Heart right ventricle (tissue), 16 donors: ENCODE data around the gene IPO9. TPM values are rescaled to one million over a fixed set of nuclear protein-coding genes. Genes with fewer than 3 reads are reported as not detected.

Experiments
- ATAC-seq, 8 donors: fragments of 200-7000 bp; cut with Tn5 transposase; one replicate each; pipeline ENCODE4 v1.9.1; 2020; ENCODE audit warnings: mild to moderate bottlenecking in 8 of 8, moderate library complexity in 8 of 8, moderate number of reproducible peaks in 1 of 8
- DNase-seq, 2 donors: peaks; one replicate each; pipeline ENCODE4 v3.0.0-alpha.2; 2020
- H3K27ac ChIP-seq, 10 donors: fragments of 200-600 bp; sonication (generic) in 2 of 10; one replicate each; pipeline versions ENCODE4 v1.5.0 to v1.8.0; 2020 to 2022; ENCODE audit warnings: mild to moderate bottlenecking in 3 of 10
- H3K27me3 ChIP-seq, 7 donors: fragments of 200-600 bp; one replicate each; pipeline ENCODE4 v1.8.0; 2021 to 2022; ENCODE audit warnings: mild to moderate bottlenecking in 2 of 7
- H3K36me3 ChIP-seq, 9 donors: fragments of 200-600 bp; sonication (generic) in 1 of 9; one replicate each; pipeline versions ENCODE4 v1.5.0 to v1.8.0; 2020 to 2022; ENCODE audit warnings: mild to moderate bottlenecking in 2 of 9
- H3K4me1 ChIP-seq, 9 donors: fragments of 200-600 bp; sonication (generic) in 1 of 9; one replicate each; pipeline versions ENCODE4 v1.5.0 to v1.8.0; 2020 to 2022; ENCODE audit warnings: mild to moderate bottlenecking in 4 of 9
- H3K4me3 ChIP-seq, 10 donors: fragments of 200-600 bp; sonication (generic) in 2 of 10; one replicate each; pipeline versions ENCODE4 v1.5.0 to v1.8.0; 2020 to 2022; ENCODE audit warnings: mild to moderate bottlenecking in 7 of 10, moderate library complexity in 2 of 10
- H3K9me3 ChIP-seq, 11 donors: fragments of 200-600 bp in 10 of 11; sonication (generic) in 2 of 11; one replicate each; pipeline versions ENCODE4 v1.5.0 to v1.8.0; 2013 to 2022; ENCODE audit warnings: mild to moderate bottlenecking in 2 of 11, control low read depth in 1 of 11, moderate library complexity in 1 of 11
- CTCF ChIP-seq, 9 donors: fragments of 200-600 bp; sonication (generic) in 2 of 9; IDR thresholded peaks; one replicate each; pipeline versions ENCODE4 v1.5.0 to v1.8.0; 2021 to 2022; ENCODE audit warnings: antibody characterized with exemption in 9 of 9, mild to moderate bottlenecking in 5 of 9, moderate library complexity in 1 of 9
- WGBS, 2 donors: extraction: QIAGEN DNeasy Blood & Tissue Kit; methylation state at CpG; one replicate each; pipeline ENCODE4 v1.1.7; 2013; ENCODE audit warnings: inconsistent platforms in 1 of 2; 5-methylcytosine and 5-hydroxymethylcytosine counted together
- intact Hi-C, 10 donors: fragments of 100-400 bp; cut with DNase I; formaldehyde crosslinking; loops; one replicate each; pipeline versions ENCODE4 v1.11.1 to v1.14.2; 2022
- polyA plus RNA-seq, 2 donors: library from polyadenylated mRNA; stranded (reverse); fragments of 200-250 nt; gene quantifications; one replicate each; pipeline ENCODE4 v1.2.3, GENCODE V29; 2013
- total RNA-seq, 10 donors: library from RNA; stranded (reverse); fragmentation: NEBNext Ultra II Directional in 3 of 10; extraction: Animal tissue kit (Norgen Biotek cat#: 25700) in 3 of 10; gene quantifications; one replicate each; pipeline versions ENCODE4 v1.2.1 to v1.2.4, GENCODE V29; 2021 to 2023
- donor health status: Arrhythmogenic right ventricular cardiomyopathy.
- donor health status: ischemic (EF 13 %, LVEDD 7.1; RV severe dilation, severe dysfunction).
- donor health status: healthy with polysubstance abuse.
- donor health status: DM: no; HTN: yes; CAD: no.
- donor health status: DM: no; HTN: no; CAD: no.
- donor health status: ischemic (EF 25% LVEDD 6.9; RV normal size, moderate dysfunction).
- donor health status: ischemic (EF 25% LVEDD 5.7; RV mildly dilated, moderate dysfunction).
- donor health status: healthy.
- donor health status: DM: yes; HTN: yes; CAD: no.
- donor health status: Ischemic cardiomyopathy.
- donor health status: ischemic (EF 35%, LVEDD 5.7; RV mildly dilated, moderate dysfunction).
- donor health status: nonischemic (EF 11% LVEDD 7.7; RV severe dilation, severe dysfunction).
- donor health status: DM: yes; HTN: yes; CAD: no.
- donor health status: PGD.
- donor health status: ischemic (EF 29% LVEDD 5.4; RV normal size, mild dysfunction).
- donor health status: nonischemic (EF 23%, LVEDD 6.1; RV moderate dilation, normal function).

Gene IPO9
- total and polyA plus RNA-seq, 12 donors = 12.0 to 31.4 (median 26.5) TPM

GRCh38 chr1:201840055-201840454 lies 11.1 kb downstream of the IPO9 start:
- peaks cover 0 to 11% (median 6%) of the 10 kb centered on the region in 9 donors for H3K4me1 ChIP-seq
- H3K27ac ChIP-seq = no peak overlapping the region
- WGBS, 2 donors = 95 to 98% methylated on average over 4 of the region's 4 CpGs
- ATAC-seq = no peak
- peaks cover 0 to 45% (median 0%) of the 10 kb centered on the region in 9 donors for H3K36me3 ChIP-seq
- intact Hi-C loops = no loop called here
- H3K4me3 ChIP-seq = no peak overlapping the region
- no peak for DNase-seq
- no peaks in the 10 kb centered on the region for H3K9me3 ChIP-seq
- H3K27me3 ChIP-seq = no peaks in the 10 kb centered on the region
- TF ChIP-seq CTCF (IDR thresholded peaks at IDR 0.05) = no peak

- Histone ChIP-seq H3K27ac (no peak overlapping the region), H3K4me3 (no peak overlapping the region), H3K27me3 (no peaks in the 10 kb centered on the region), H3K4me1 (peaks cover 0 to 14% (median 7%) of the 10 kb centered on the region in 9 donors), H3K36me3 (peaks cover 0 to 41% (median 0%) of the 10 kb centered on the region in 9 donors), H3K9me3 (no peaks in the 10 kb centered on the region)
- 94 to 99% methylated on average over 1 of the region's 1 CpG for WGBS, 2 donors
- intact Hi-C loops = no loop called here
- DNase-seq = no peak
- TF ChIP-seq CTCF (IDR thresholded peaks at IDR 0.05) = no peak
- no peak for ATAC-seq
Measured at GRCh38 chr1:201840490-201840889, 11.5 kb downstream of the IPO9 start.

GRCh38 chr1:201841265-201841912 lies 12.4 kb downstream of the IPO9 start:
- intact Hi-C loops = no loop called here
- DNase-seq (no peak), ATAC-seq (no peak)
- H3K27ac ChIP-seq = no peak overlapping the region
- peaks cover 0 to 20% (median 12%) of the 10 kb centered on the region in 9 donors for H3K4me1 ChIP-seq
- H3K9me3 ChIP-seq = no peaks in the 10 kb centered on the region
- no peaks in the 10 kb centered on the region for H3K27me3 ChIP-seq
- no peak for TF ChIP-seq CTCF (IDR thresholded peaks at IDR 0.05)
- WGBS, 2 donors = 82 to 83% methylated on average over 2 of the region's 2 CpGs
- peaks cover 0 to 32% (median 0%) of the 10 kb centered on the region in 9 donors for H3K36me3 ChIP-seq
- H3K4me3 ChIP-seq = no peak overlapping the region

- DNase-seq (no peak), ATAC-seq (no peak)
- Histone ChIP-seq H3K4me1 (peaks cover 0 to 29% (median 18%) of the 10 kb centered on the region in 9 donors), H3K4me3 (no peak overlapping the region), H3K27ac (no peak overlapping the region), H3K27me3 (no peaks in the 10 kb centered on the region), H3K36me3 (peaks cover 0 to 23% (median 0%) of the 10 kb centered on the region in 9 donors), H3K9me3 (no peaks in the 10 kb centered on the region)
- intact Hi-C loops = no loop called here
- 93 to 95% methylated on average over 2 of the region's 2 CpGs for WGBS, 2 donors
- TF ChIP-seq CTCF (IDR thresholded peaks at IDR 0.05) = no peak
Measured at GRCh38 chr1:201842472-201843027, 13.6 kb downstream of the IPO9 start.
